ENCODE results near the gene MRFAP1. TPM values are rescaled to one million over a fixed set of nuclear protein-coding genes. Genes with fewer than 3 reads are reported as not detected.

MRFAP1 gene
- total RNA-seq, 1 experiment from 2014 or later = 212 TPM

DNA sequence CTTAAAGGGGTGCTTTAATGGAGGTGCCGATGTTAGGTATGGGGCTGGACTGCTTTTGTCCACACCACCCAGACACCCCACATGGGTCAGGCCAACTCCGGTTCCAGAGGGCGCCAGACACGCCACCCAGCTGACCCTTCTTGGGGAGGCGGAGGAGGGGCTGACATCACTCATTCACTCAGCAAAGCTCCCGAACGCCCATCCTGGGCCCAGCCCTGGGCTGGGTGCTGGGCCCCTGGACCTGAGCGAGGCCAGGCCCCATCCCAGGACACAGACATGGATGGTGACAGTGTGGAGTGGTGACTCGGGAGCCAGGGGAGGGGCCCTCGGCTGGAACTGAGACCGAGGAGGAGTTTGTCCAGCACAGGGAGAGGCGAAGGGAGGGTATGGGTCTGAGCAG lies 37.4 kb upstream of the MRFAP1 start:
- ATAC-seq (no peak), DNase-seq (ENCODE audit: low read depth, low spot score) (no peak)
- POLR2A ChIA-PET = no interaction called here
- CTCF ChIA-PET = interaction anchor here (0.7 kb wide), 1 partner anchor 269 kb away, joined by 5 read pairs; no protein-coding TSS in a partner anchor
- no peaks in the 10 kb centered on the region for H3K27me3 ChIP-seq (ENCODE audit: control insufficient read depth, insufficient read depth, low read length)
- intact Hi-C loops (cut with micrococcal nuclease; ENCODE audit: unreplicated experiment) (no loop called here), in situ Hi-C loops (cut with HindIII; ENCODE audit: low pct_unique_long_range_greater_than_20kb, low sequenced_read_pairs) (no loop called here)
- BruUV-seq (replicated peaks) = no TSS peak
- H3K27ac ChIP-seq (ENCODE audit: low read length) = no peak overlapping the region
- H3K36me3 ChIP-seq (ENCODE audit: control insufficient read depth, insufficient read depth, low read length) = no peaks in the 10 kb centered on the region
- no peaks in the 10 kb centered on the region for H3K9me3 ChIP-seq (ENCODE audit: control insufficient read depth, insufficient read depth, low read depth, low read length)
- TF ChIP-seq, protein P1, sequence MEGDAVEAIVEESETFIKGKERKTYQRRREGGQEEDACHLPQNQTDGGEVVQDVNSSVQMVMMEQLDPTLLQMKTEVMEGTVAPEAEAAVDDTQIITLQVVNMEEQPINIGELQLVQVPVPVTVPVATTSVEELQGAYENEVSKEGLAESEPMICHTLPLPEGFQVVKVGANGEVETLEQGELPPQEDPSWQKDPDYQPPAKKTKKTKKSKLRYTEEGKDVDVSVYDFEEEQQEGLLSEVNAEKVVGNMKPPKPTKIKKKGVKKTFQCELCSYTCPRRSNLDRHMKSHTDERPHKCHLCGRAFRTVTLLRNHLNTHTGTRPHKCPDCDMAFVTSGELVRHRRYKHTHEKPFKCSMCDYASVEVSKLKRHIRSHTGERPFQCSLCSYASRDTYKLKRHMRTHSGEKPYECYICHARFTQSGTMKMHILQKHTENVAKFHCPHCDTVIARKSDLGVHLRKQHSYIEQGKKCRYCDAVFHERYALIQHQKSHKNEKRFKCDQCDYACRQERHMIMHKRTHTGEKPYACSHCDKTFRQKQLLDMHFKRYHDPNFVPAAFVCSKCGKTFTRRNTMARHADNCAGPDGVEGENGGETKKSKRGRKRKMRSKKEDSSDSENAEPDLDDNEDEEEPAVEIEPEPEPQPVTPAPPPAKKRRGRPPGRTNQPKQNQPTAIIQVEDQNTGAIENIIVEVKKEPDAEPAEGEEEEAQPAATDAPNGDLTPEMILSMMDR (IDR thresholded peaks at IDR 0.05) = no peak
- TF ChIP-seq SIN3A (IDR thresholded peaks at IDR 0.05; ENCODE audit: borderline replicate concordance, insufficient read depth, low read depth, low read length) (no peak), POLR2AphosphoS5 (IDR thresholded peaks at IDR 0.05; ENCODE audit: low read depth, low read length) (no peak), TCF7L2 (IDR thresholded peaks at IDR 0.05; ENCODE audit: low read depth, low read length) (no peak)
- TF ChIP-seq, protein P2, sequence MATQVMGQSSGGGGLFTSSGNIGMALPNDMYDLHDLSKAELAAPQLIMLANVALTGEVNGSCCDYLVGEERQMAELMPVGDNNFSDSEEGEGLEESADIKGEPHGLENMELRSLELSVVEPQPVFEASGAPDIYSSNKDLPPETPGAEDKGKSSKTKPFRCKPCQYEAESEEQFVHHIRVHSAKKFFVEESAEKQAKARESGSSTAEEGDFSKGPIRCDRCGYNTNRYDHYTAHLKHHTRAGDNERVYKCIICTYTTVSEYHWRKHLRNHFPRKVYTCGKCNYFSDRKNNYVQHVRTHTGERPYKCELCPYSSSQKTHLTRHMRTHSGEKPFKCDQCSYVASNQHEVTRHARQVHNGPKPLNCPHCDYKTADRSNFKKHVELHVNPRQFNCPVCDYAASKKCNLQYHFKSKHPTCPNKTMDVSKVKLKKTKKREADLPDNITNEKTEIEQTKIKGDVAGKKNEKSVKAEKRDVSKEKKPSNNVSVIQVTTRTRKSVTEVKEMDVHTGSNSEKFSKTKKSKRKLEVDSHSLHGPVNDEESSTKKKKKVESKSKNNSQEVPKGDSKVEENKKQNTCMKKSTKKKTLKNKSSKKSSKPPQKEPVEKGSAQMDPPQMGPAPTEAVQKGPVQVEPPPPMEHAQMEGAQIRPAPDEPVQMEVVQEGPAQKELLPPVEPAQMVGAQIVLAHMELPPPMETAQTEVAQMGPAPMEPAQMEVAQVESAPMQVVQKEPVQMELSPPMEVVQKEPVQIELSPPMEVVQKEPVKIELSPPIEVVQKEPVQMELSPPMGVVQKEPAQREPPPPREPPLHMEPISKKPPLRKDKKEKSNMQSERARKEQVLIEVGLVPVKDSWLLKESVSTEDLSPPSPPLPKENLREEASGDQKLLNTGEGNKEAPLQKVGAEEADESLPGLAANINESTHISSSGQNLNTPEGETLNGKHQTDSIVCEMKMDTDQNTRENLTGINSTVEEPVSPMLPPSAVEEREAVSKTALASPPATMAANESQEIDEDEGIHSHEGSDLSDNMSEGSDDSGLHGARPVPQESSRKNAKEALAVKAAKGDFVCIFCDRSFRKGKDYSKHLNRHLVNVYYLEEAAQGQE (IDR thresholded peaks at IDR 0.05; ENCODE audit: insufficient read depth in 1 of 2, low read depth in 2 of 2, low read length in 1 of 2) = no peak
- no peak overlapping the region for H3K4me3 ChIP-seq (ENCODE audit: low read depth in 2 of 2, low read length in 2 of 2)
- H3K4me1 ChIP-seq (ENCODE audit: control insufficient read depth, insufficient read depth, low read length) = no peaks in the 10 kb centered on the region

DNA sequence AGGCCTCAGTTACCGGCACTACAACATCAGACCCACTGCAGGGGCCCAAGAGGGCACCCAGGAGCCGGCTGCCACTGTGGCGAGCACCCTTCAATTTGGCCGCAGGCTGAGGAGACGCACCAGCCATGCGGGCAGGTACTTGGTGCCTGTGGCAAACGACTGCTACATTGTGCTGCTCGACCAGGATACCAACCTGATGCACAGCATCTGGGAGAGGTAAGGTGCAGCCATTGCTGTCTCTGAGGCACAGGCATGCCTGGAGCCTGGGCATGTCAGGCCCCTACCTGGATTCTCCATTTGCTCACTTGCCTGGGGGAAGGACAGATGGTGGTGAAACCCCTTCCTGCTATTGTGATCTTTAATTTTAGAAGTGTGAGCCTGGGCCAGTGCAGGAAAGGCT lies 35.4 kb upstream of the MRFAP1 start:
- H3K27ac ChIP-seq (ENCODE audit: low read length) = no peak overlapping the region
- intact Hi-C loops (cut with micrococcal nuclease; ENCODE audit: unreplicated experiment) (no loop called here), in situ Hi-C loops (cut with HindIII; ENCODE audit: low pct_unique_long_range_greater_than_20kb, low sequenced_read_pairs) (no loop called here)
- H3K27me3 ChIP-seq (ENCODE audit: control insufficient read depth, insufficient read depth, low read length) = no peaks in the 10 kb centered on the region
- DNase-seq (ENCODE audit: low read depth, low spot score) (no peak), ATAC-seq (no peak)
- POLR2A ChIA-PET = no interaction called here
- no TSS peak for BruUV-seq (replicated peaks)
- no peaks in the 10 kb centered on the region for H3K36me3 ChIP-seq (ENCODE audit: control insufficient read depth, insufficient read depth, low read length)
- no peaks in the 10 kb centered on the region for H3K9me3 ChIP-seq (ENCODE audit: control insufficient read depth, insufficient read depth, low read depth, low read length)
- no peak overlapping the region for H3K4me3 ChIP-seq (ENCODE audit: low read depth in 2 of 2, low read length in 2 of 2)
- TF ChIP-seq POLR2AphosphoS5 (IDR thresholded peaks at IDR 0.05; ENCODE audit: low read depth, low read length) = no peak
- no peak for TF ChIP-seq SIN3A (IDR thresholded peaks at IDR 0.05; ENCODE audit: borderline replicate concordance, insufficient read depth, low read depth, low read length)
- TF ChIP-seq, protein P1 (IDR thresholded peaks at IDR 0.05) = no peak
- TF ChIP-seq, protein P2 (IDR thresholded peaks at IDR 0.05; ENCODE audit: insufficient read depth in 1 of 2, low read depth in 2 of 2, low read length in 1 of 2) = no peak
- TF ChIP-seq TCF7L2 (IDR thresholded peaks at IDR 0.05; ENCODE audit: low read depth, low read length) = no peak
- CTCF ChIA-PET = no interaction called here
- no peaks in the 10 kb centered on the region for H3K4me1 ChIP-seq (ENCODE audit: control insufficient read depth, insufficient read depth, low read length)
